Right cardiac atrium (tissue), 5 donors: Measurements from ENCODE around the gene SLC2A5. TPM values are rescaled to one million over a fixed set of nuclear protein-coding genes. Genes with fewer than 3 reads are reported as not detected.
A peak's percentile ranks its signal among the peaks of the same experiment; 100 is the strongest.
"Not testable (repeated sequence)": the region's sequence is repeated elsewhere in the genome, so short reads cannot be mapped to it uniquely, and the experiment has no call there.

Experiments
- ATAC-seq, 2 donors: fragments of 200-7000 bp; cut with Tn5 transposase; one replicate each; pipeline versions ENCODE4 v1.8.0 to v1.9.1; 2020; ENCODE audit warnings: moderate library complexity in 2 of 2, mild to moderate bottlenecking in 1 of 2
- DNase-seq, 3 donors: peaks; one replicate each; pipeline ENCODE4 v3.0.0-alpha.2; 2020
- H3K27ac ChIP-seq: one replicate; pipeline ENCODE4 v1.5.1; 2013; ENCODE audit warnings: mild to moderate bottlenecking, low read length, control low read depth, moderate library complexity
- H3K27me3 ChIP-seq: one replicate; pipeline ENCODE4 v1.6.1; 2013; ENCODE audit not compliant: control insufficient read depth, insufficient read depth
- H3K4me1 ChIP-seq: one replicate; pipeline ENCODE4 v1.6.1; 2013; ENCODE audit warnings: low read length; ENCODE audit not compliant: control insufficient read depth, insufficient read depth
- H3K4me3 ChIP-seq: one replicate; pipeline ENCODE4 v1.5.1; 2013; ENCODE audit warnings: low read length, control low read depth
- H3K9me3 ChIP-seq: one replicate; pipeline ENCODE4 v1.6.1; 2013; ENCODE audit warnings: low read length; ENCODE audit not compliant: control insufficient read depth
- WGBS: extraction: QIAGEN DNeasy Blood & Tissue Kit; methylation state at CpG from one replicate; pipeline ENCODE4 v1.1.7; 2013; 5-methylcytosine and 5-hydroxymethylcytosine counted together
- intact Hi-C, 4 donors: fragments of 100-400 bp; cut with DNase I; formaldehyde crosslinking; loops; one replicate each; pipeline versions ENCODE4 v1.11.0 to v1.14.0; 2022 to 2023
- polyA plus RNA-seq: library from polyadenylated mRNA; stranded (reverse); fragments of 200-250 nt; gene quantifications from one replicate; pipeline ENCODE4 v1.2.3, GENCODE V29; 2013
- total RNA-seq, 4 donors: library from RNA; stranded (reverse); fragmentation: NEBNext Ultra II Directional; extraction: Animal tissue kit (Norgen Biotek cat#: 25700); gene quantifications; one replicate each; pipeline ENCODE4 v1.2.1, GENCODE V29; 2021
- donor health status: healthy with polysubstance abuse.
- donor health status: DM: no; HTN: yes; CAD: no.
- donor health status: DM: no; HTN: no; CAD: no.
- donor health status: DM: no; HTN: yes; CAD: no; lungs with severe emphysema.
- donor health status: DM: yes; HTN: yes; CAD: no.

SLC2A5 gene
- total and polyA plus RNA-seq, 5 donors, result 0.93 to 3.6 (median 2.6) TPM

- H3K9me3 ChIP-seq, result no peaks in the 10 kb centered on the region
- ATAC-seq (no peak), DNase-seq (no peak)
- 27% methylated on average over 4 of the region's 4 CpGs for WGBS
- H3K27me3 ChIP-seq, result no peaks in the 10 kb centered on the region
- intact Hi-C loops, result loop anchor here in 1 of 4 donors (10.0 kb wide), 1 partner anchor 102 kb away; no protein-coding TSS in a partner anchor
- H3K27ac ChIP-seq, result no peak overlapping the region
- H3K4me3 ChIP-seq, result no peak overlapping the region
- peaks cover 2% of the 10 kb centered on the region for H3K4me1 ChIP-seq
Observed at GRCh38 chr1:9107136-9107535, 37.7 kb upstream of the SLC2A5 start.

DNA sequence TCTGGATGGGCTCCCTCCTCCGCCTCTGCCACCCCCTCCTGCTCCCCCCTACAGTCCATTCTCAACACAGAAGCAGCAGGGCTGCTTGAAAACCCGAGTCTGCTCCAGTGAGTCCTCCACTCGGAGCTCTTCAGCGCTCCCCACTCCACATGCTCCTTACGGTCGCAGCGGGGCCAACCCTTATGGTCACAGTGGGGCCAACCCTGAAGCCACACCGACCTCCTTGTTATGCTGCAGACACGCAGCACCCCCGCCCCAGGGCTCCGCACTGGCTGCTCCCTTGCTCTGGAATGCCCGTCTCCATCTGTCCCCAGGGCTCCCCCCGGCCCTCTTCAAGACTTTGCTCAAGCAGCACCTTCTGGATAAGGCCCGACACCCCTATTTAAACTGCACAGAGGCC is 36.9 kb upstream of the SLC2A5 start:
- intact Hi-C loops, result loop anchor here in 1 of 4 donors (10.0 kb wide), 1 partner anchor 101 kb away; no protein-coding TSS in a partner anchor
- Histone ChIP-seq H3K4me1 (peaks cover 2% of the 10 kb centered on the region), H3K4me3 (no peak overlapping the region), H3K27me3 (no peaks in the 10 kb centered on the region), H3K9me3 (no peaks in the 10 kb centered on the region), H3K27ac (no peak overlapping the region)
- peak in 1 of 3 donors; percentile 39 for DNase-seq
- 90% methylated on average over 14 of the region's 14 CpGs for WGBS
- no peak for ATAC-seq

GRCh38 chr1:9105336-9105867 is 36.0 kb upstream of the SLC2A5 start:
- H3K4me3 ChIP-seq, result no peak overlapping the region
- WGBS, result 92% methylated on average over 22 of the region's 22 CpGs
- H3K27me3 ChIP-seq, result no peaks in the 10 kb centered on the region
- ATAC-seq, result no peak
- intact Hi-C loops, result loop anchor here in 1 of 4 donors (10.0 kb wide), 1 partner anchor 101 kb away; no protein-coding TSS in a partner anchor
- peak in 1 of 3 donors; percentile 18 for DNase-seq
- H3K27ac ChIP-seq, result no peak overlapping the region
- H3K4me1 ChIP-seq, result peaks cover 2% of the 10 kb centered on the region
- no peaks in the 10 kb centered on the region for H3K9me3 ChIP-seq

GRCh38 chr1:9101510-9102146 is 32.2 kb upstream of the SLC2A5 start:
- intact Hi-C loops, result loop anchor here in 2 of 4 donors (5.0 to 10.0 kb wide), 2 partner anchors 94 to 97 kb away; no protein-coding TSS in a partner anchor
- peak; percentile 56 to 67 for ATAC-seq
- DNase-seq, result peak in 1 of 3 donors; percentile 64

DNA sequence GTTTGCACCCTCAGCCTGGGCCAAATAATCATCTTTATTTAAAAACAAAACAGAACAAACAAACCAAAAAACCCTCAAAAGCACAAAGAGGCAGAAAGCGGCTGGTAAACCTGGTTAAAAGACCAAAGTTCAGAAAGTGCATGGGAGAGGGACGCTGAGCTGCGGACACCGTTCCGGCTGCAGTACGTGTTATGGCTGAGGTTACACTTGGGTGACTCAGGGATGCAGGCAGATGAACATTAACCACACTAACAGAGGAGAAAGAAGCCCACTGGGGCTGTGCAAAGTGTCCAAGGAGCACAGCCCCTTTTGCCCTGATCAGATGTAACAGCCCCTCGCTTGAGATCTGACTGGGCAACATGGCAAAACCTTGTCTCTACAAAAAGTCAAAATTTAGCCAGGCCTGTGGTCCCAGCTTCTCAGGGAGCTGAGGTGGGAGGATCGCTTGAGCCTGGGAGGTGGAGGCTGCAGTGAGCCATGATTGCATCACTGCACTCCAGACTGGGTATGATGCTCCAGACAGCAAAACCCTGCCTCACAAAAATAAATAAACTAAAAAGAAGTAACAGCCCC is 31.1 kb upstream of the SLC2A5 start:
- ATAC-seq (no peak), DNase-seq (no peak)
- H3K4me1 ChIP-seq, result no peaks in the 10 kb centered on the region
- intact Hi-C loops, result loop anchor here in 2 of 4 donors (5.0 to 10.0 kb wide), 2 partner anchors 93 to 96 kb away; no protein-coding TSS in a partner anchor
- no peak overlapping the region for H3K27ac ChIP-seq
- H3K27me3 ChIP-seq, result no peaks in the 10 kb centered on the region
- H3K9me3 ChIP-seq, result no peaks in the 10 kb centered on the region
- H3K4me3 ChIP-seq, result no peak overlapping the region
- 93% methylated on average over 8 of the region's 8 CpGs for WGBS

More at GRCh38 chr1:9101510-9102146, 32.2 kb upstream of the SLC2A5 start:
- 44% methylated on average over 4 of the region's 4 CpGs for WGBS
- no peak overlapping the region for H3K4me3 ChIP-seq
- H3K4me1 ChIP-seq, result no peaks in the 10 kb centered on the region
- no peak overlapping the region for H3K27ac ChIP-seq
- no peaks in the 10 kb centered on the region for H3K9me3 ChIP-seq
- H3K27me3 ChIP-seq, result no peaks in the 10 kb centered on the region

DNA sequence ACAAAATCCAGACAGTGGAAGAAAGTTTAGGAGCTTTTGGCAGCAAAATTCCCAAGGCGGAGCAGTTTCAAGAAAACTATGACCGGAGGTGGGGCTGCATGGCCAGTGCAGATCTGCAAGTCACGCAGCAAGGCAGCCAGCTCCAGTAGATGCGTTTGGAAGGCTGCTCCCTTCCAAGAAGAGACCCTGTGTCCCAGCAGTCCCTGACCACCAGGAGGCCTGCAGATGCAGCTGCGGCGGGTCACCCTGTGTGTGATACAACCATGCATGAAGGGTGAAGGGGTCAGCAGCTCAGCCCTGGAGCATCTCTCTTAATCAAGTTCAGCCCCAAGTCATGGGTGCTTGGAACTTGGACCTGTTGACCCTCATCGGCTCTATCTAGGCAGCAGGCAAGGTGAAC is 30.1 kb upstream of the SLC2A5 start:
- no peak overlapping the region for H3K4me3 ChIP-seq
- no peaks in the 10 kb centered on the region for H3K4me1 ChIP-seq
- H3K27ac ChIP-seq, result no peak overlapping the region
- intact Hi-C loops, result loop anchor here in 1 of 4 donors (10.0 kb wide), 1 partner anchor 185 kb away; no protein-coding TSS in a partner anchor
- no peaks in the 10 kb centered on the region for H3K27me3 ChIP-seq
- WGBS, result 81% methylated on average over 7 of the region's 7 CpGs
- no peak for DNase-seq
- no peak for ATAC-seq
- H3K9me3 ChIP-seq, result no peaks in the 10 kb centered on the region

GRCh38 chr1:9097947-9098705 is 28.7 kb upstream of the SLC2A5 start:
- intact Hi-C loops, result loop anchor here in 1 of 4 donors (10.0 kb wide), 1 partner anchor 183 kb away; no protein-coding TSS in a partner anchor

DNA sequence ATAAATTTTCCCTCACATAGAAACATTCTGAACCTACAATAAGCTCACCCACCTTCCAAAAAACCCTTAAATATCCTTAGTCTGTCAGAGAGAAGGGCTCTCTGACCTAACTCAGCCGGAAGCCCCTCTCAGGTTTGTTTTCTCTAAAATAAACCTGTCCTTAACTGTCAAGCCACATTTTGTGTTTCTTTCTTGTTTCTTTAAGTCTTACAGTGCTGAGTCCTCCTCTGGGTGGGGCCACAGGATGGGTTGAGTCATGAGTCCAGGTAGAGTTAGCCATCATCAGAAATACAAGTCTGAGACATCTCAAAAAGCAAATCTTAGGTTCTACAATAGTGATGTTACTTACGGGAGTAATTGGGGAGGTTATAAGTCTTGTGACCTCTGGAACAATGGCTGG is 26.4 kb upstream of the SLC2A5 start:
- 84% methylated on average over 2 of the region's 2 CpGs for WGBS

More at GRCh38 chr1:9097947-9098705, 28.7 kb upstream of the SLC2A5 start:
- Histone ChIP-seq H3K4me1 (no peaks in the 10 kb centered on the region), H3K27me3 (no peaks in the 10 kb centered on the region), H3K27ac (no peak overlapping the region), H3K4me3 (no peak overlapping the region), H3K9me3 (no peaks in the 10 kb centered on the region)
- DNase-seq (no peak), ATAC-seq (no peak)
- 81% methylated on average over 13 of the region's 13 CpGs for WGBS

GRCh38 chr1:9093996-9094595 is 24.7 kb upstream of the SLC2A5 start:
- DNase-seq, result not testable (repeated sequence)

More for the DNA sequence above, 26.4 kb upstream of the SLC2A5 start:
- intact Hi-C loops, result loop anchor here in 1 of 4 donors (10.0 kb wide), 1 partner anchor 181 kb away; no protein-coding TSS in a partner anchor
- Histone ChIP-seq H3K9me3 (no peaks in the 10 kb centered on the region), H3K27ac (no peak overlapping the region), H3K4me3 (no peak overlapping the region), H3K27me3 (no peaks in the 10 kb centered on the region), H3K4me1 (peaks cover 2% of the 10 kb centered on the region)
- no peak for DNase-seq
- no peak for ATAC-seq

DNA sequence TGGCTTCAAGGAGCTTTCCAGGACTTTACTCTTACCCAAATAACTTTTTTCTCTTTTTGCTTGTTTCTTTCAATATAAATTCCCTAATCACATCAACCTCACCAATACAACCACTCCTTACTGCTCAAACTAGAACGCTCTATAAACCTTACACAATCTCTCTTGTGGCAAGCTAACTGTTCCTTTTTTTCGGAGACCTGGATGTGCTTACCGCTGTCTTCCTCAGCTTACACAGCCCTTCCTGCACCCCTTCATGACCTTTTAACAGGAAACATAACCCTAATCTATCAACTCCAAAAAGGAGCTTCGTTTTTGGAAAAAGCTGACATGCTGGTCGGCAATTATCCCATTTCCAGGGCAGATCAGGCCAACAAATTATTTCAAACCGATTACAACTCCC is 24.1 kb upstream of the SLC2A5 start:
- ATAC-seq, result no peak
- no peak for DNase-seq
- intact Hi-C loops, result loop anchor here in 1 of 4 donors (10.0 kb wide), 1 partner anchor 179 kb away; no protein-coding TSS in a partner anchor
- 69% methylated on average over 6 of the region's 6 CpGs for WGBS
- no peak overlapping the region for H3K4me3 ChIP-seq
- H3K27ac ChIP-seq, result no peak overlapping the region
- no peaks in the 10 kb centered on the region for H3K9me3 ChIP-seq
- H3K4me1 ChIP-seq, result peaks cover 2% of the 10 kb centered on the region
- H3K27me3 ChIP-seq, result no peaks in the 10 kb centered on the region

More at GRCh38 chr1:9093996-9094595, 24.7 kb upstream of the SLC2A5 start:
- not testable (repeated sequence) for H3K9me3 ChIP-seq, ATAC-seq, H3K4me3 ChIP-seq, H3K4me1 ChIP-seq, H3K27me3 ChIP-seq, H3K27ac ChIP-seq
- WGBS, result 86% methylated on average over 18 of the region's 18 CpGs
- intact Hi-C loops, result loop anchor here in 1 of 4 donors (10.0 kb wide), 1 partner anchor 179 kb away; no protein-coding TSS in a partner anchor
